Heart left ventricle (tissue), 13 donors: ENCODE measurements around the gene OXNAD1.

Source experiments
- CTCF ChIP-seq, 12 donors: fragments of 200-600 bp; sonication (generic) in 4 of 12; IDR thresholded peaks; one replicate each; pipeline versions ENCODE4 v1.5.0 to v1.8.0; 2018 to 2022; ENCODE audit warnings: antibody characterized with exemption in 12 of 12, mild to moderate bottlenecking in 5 of 12
- POLR2A ChIP-seq, 2 donors: fragments of 450-650 bp; IDR thresholded peaks; one replicate each; pipeline ENCODE4 v1.6.1; 2017; ENCODE audit warnings: antibody characterized with exemption in 2 of 2, mild to moderate bottlenecking in 2 of 2, moderate library complexity in 2 of 2
- donor health status: ischemic (EF 13 %, LVEDD 7.1; RV severe dilation, severe dysfunction).
- donor health status: DM: no; HTN: yes; CAD: no.
- donor health status: DM: no; HTN: no; CAD: no.
- donor health status: ischemic (EF 25% LVEDD 6.9; RV normal size, moderate dysfunction).
- donor health status: ischemic (EF 25% LVEDD 5.7; RV mildly dilated, moderate dysfunction).
- donor health status: ischemic (EF 35%, LVEDD 5.7; RV mildly dilated, moderate dysfunction).
- donor health status: nonischemic (EF 11% LVEDD 7.7; RV severe dilation, severe dysfunction).
- donor health status: DM: yes; HTN: yes; CAD: no.
- donor health status: PGD.
- donor health status: ischemic (EF 29% LVEDD 5.4; RV normal size, mild dysfunction).
- donor health status: nonischemic (EF 23%, LVEDD 6.1; RV moderate dilation, normal function).

GRCh38 chr3:16273867-16274266, 8.9 kb downstream of the OXNAD1 start:
- TF ChIP-seq CTCF (IDR thresholded peaks at IDR 0.05) (no peak), POLR2A (IDR thresholded peaks at IDR 0.05) (no peak)
